Measurements from ENCODE around the gene ZNF543.
"Not testable (repeated sequence)": the region's sequence is repeated elsewhere in the genome, so short reads cannot be mapped to it uniquely, and the experiment has no call there.

GRCh38 chr19:57374647-57375046, 54.4 kb downstream of the ZNF543 start:
- TF ChIP-seq CTCF, POLR2A (IDR thresholded peaks at IDR 0.05): not testable (repeated sequence)
